NCI-H2029 (cell line): Measurements from ENCODE around the gene PCDHGA7.
"Not testable (repeated sequence)": the region's sequence is repeated elsewhere in the genome, so short reads cannot be mapped to it uniquely, and the experiment has no call there.

Experiments used
- DNase-seq: peaks from one replicate; lab custom pipeline; 2025; lab: John Stamatoyannopoulos, UW

PCDHGA7 gene

DNA sequence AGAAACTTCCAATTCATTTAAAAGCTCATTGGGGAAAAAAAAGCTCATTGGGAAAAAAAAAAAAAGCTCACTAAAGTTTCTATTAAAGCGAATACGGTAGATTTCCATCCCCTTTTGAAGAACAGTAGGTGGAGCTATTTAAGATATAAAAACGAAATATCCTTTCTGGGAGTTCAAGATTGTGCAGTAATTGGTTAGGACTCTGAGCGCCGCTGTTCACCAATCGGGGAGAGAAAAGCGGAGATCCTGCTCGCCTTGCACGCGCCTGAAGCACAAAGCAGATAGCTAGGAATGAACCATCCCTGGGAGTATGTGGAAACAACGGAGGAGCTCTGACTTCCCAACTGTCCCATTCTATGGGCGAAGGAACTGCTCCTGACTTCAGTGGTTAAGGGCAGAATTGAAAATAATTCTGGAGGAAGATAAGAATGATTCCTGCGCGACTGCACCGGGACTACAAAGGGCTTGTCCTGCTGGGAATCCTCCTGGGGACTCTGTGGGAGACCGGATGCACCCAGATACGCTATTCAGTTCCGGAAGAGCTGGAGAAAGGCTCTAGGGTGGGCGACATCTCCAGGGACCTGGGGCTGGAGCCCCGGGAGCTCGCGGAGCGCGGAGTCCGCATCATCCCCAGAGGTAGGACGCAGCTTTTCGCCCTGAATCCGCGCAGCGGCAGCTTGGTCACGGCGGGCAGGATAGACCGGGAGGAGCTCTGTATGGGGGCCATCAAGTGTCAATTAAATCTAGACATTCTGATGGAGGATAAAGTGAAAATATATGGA lies 48.0 kb downstream of the PCDHGA7 start, which contains the start of gene PCDHGA12:
PCDHGA12 (plus strand) TSS at position 176 of the 782 bp plus-strand sequence; CDS start at position 429, 253 bp downstream.
- no peak for DNase-seq

GRCh38 chr5:141431286-141431685 lies 48.7 kb downstream of the PCDHGA7 start:
- no peak for DNase-seq

GRCh38 chr5:141432308-141432707 lies 49.8 kb downstream of the PCDHGA7 start:
- not testable (repeated sequence) for DNase-seq

GRCh38 chr5:141432726-141433125 lies 50.2 kb downstream of the PCDHGA7 start:
- DNase-seq, result not testable (repeated sequence)

- DNase-seq, result no peak
Measured at GRCh38 chr5:141434006-141434405, 51.5 kb downstream of the PCDHGA7 start.
